ENCODE measurements around the gene LAPTM5. TPM values are rescaled to one million over a fixed set of nuclear protein-coding genes. Genes with fewer than 3 reads are reported as not detected.

The LAPTM5 gene
- polyA plus RNA-seq, 1 donor: 13.9 TPM

DNA sequence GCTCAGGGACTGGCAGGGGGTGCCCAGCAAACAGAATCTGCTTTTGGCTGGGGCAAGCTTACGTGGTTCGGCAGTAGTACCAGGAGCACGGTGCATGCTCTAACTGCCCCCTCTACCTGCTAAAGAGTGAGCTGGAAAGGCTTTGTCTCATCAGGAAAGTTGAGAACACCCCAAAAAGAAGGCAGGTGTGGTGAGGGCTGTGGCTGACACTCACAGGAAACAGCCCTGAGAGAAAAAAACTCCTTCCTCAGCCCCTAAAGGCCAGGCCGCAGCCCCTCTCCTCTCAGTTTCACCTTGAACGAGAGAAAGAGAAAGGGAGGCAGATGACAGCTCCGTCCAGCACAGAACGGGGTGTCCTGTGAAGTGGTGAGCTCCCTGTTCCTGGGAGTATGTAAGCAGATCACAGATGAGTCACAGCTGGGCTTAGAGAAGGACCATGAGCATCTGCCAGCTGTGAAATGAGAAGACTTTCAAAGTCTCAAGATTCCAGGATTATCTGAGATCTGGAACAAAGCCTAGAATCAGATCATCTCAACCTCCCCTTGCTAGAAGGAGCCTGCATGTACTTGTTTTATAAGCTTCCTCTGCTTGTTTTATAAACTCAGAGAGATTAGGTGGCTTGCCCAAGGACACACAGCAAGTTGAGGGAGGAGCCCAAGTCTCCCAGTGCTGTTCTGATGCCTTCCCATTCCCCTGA, 13.4 kb downstream of the LAPTM5 start:
- DNase-seq (ENCODE audit: low read depth): no peak

DNA sequence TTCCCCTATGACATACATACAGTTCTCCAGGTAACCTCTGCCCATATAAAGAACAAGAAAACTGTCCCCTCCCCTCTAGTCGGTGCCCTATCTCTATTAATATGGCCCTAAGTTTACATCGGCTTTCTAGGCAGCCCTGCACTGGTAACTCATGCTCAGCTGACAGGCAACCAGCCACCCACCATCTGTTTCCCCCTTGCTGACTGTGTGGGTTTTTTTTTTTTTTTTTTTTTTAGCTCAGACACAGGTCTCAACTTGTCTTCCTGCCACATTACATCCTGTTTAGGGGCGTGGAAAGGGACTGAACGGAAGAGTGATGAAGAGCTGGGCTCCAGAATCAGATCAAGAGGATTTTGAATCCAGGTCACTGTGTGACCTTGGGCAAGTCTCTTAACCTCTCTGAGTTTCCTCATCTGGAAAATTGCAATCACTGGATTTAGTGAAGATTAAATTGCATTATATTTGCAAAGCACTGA, 14.0 kb downstream of the LAPTM5 start:
- DNase-seq (ENCODE audit: low read depth): no peak

DNA sequence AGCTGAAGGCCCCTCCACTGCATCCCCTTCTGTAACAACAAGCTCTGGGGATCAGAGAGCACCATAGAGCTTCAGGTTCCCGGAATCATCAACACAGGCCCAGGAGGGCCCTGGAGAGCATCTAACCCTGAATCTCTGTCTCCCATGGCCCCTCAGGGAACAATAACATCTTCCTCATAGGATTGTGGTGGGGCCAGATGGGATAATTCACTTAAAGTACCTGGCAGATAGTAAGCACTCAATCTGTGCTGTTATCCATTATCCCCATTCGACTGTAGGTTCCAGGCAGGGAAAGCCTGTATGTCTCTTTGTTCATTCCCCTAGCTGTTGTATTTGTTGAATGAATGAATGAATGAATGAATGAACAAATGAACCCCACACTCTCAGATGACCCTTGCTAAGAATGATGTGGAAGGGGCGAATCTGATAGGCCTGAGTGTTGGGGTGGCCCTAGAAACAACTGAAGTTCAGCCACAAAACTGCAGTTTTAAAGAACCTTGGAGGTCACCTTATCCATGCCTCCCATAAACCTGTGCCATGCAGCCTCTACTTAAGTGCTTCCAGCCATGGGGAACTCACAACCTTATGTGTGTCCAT, 14.5 kb downstream of the LAPTM5 start:
- no peak for DNase-seq (ENCODE audit: low read depth)

DNA sequence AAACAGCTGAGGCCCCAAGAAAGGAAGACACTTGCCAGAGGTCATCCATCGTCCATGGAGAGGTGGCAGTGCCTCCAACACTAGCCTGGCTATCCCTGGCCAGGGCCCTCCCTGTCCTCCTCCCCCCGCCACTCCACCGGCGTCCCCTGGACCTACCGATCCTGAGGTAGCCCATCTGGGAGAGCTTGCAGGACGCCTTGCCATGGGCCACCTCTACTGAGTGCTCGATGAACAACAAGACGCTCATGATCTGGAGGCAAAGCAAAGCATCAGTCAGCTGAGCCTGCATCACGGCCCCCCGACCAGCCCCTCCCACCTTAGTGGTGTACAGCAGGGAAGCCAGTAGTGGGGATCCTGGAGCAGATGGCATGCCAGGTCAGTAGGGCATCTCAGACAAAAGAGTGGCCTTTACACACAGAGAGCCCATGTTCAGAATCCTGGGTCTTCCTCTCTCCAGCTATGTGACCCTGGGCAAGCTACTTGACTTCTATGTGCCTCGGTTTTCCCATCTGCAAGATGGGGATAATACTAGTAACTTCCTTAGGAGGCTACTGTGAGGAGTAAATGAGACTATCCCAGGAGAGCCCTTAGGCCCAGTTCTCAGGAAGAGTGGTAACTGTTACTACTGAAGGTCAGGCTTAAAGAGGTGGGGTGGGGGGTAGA, 15.1 kb downstream of the LAPTM5 start:
- no peak for DNase-seq (ENCODE audit: low read depth)

DNA sequence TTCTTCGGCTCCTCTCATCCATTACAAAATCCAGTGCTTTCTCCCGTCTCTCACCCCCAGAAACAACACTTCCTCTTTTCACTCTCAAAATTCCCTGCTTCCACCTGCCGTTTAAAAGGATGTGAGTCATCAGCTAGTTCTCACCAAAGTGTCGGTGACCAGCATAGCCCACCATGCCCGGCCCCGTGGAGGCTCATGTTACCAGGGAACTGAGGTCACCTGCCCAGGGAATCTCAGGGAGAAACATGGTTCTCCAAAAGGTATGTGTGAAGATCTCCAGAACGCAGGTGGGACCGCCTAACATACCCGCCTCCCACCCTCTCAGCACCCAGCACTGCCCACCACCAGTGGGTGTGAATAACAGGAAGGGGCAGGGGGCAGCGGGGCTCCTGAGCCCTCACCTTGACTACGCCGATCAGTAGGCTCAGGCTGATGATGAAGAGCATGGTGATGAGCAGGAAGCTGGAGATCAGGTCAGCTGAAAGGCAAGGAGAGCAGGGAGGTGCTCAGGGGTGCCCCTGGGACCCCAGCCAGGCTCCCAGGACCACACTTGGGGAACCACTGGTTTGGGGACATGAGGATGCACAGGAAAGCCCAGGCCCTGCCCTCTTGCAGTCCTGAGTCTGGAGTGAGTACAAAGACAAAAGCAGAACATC, 16.2 kb downstream of the LAPTM5 start:
- no peak for DNase-seq (ENCODE audit: low read depth)

DNA sequence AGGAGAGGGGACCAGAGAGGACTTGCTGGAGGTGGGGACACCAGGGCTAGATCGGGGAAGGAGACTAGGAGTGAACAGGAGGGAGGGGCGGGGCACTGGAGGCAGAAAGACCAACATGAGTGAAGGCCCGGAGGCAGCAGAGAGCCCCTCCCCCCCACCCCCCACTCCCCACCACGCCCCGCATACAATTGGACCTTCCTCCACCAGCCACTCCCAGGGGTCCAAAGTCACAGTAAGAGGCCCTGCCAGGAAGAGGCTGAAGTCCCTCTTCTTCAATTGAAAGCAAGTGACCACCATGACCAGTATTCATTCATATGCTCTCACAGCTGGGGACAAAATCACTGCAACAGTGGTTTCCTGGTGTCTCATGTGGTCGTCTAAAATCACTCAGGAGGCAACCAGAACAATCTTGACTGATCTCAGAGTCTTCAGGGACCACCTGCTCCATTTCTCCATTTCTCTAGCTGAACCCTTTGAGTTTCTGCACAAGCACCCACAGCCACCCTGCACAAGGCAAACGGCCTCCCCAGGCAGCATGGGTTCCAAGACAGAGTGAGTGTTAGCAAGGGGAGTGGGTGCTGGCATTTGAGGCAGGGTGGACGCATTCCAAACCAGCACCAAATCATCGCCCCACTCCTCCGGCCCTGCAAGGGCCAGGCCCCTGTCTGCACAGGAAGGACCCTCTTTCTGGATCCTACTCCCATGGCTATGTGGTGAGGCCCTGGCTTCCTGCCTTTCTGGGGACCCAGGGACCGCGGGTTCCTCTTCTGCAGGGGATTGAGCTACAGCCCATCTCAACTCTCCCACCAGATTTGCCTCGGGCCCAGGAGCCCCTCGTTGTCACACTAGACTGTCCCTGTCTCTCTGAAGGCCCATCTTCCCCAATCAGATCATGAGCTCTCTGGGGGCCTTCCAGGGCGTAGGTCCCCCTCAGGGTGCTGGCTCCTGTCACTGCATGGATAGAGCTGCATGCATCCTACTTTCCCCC, 17.0 kb downstream of the LAPTM5 start:
- DNase-seq (ENCODE audit: low read depth): no peak

DNA sequence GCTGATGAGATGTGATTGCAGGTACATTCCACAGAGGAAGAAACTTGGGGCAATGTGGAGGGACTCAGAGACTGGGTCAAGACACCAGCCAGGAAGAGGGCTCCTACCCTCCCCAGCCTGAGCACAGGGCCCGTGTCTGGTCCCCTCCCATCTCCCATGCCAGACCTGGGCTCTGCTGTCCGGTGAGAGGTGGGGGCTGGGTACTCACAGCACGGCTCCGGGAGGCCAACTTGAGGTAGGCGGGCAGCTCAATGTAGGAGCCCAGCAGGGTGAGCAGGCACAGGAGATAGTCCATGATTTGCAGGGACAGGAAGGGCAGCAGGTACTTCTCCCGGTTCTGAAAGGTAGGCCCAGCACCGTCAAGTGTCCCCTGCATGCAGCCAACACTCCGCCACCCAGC, 18.0 kb downstream of the LAPTM5 start:
- DNase-seq (ENCODE audit: low read depth): no peak

DNA sequence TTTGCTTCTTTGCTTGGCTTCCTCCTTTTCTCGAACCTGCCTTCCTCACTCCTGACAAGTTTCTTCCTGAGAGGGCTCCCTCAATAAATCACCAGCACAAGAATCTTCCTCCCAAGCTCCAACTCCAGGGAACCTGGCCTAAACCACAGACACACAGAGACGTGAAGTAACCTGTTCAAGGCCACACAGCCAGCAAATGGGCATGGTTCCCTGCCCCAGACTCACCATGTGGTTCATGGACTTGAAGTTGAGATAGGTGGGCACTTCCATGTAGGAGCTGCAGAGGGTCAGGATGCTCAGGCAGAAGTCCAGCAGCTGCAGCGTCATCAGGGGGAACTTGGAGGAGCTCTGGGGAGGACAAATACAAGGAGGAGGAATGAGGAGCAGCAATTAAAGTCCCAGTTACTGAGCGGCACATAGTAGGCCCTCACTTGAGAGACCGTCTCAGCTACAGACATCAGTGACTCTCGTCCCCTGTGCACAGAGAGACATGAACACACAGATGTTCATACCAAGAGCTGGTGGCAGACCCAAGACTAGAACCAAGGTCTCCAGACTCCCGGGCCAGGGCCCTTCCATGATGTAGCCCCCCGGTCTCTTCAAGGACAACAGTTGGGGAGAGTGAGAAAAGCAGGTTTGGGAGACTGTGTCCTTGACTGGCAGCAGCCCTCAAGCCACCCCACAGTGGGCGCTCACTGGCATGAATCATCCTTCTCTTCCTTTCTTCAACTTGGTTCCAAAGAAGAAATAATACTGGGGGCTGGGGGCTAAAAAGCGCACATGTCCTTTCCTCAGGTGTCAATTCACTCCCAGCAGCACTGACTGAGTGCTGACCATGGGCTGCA, 18.6 kb downstream of the LAPTM5 start:
- no peak for DNase-seq (ENCODE audit: low read depth)

DNA sequence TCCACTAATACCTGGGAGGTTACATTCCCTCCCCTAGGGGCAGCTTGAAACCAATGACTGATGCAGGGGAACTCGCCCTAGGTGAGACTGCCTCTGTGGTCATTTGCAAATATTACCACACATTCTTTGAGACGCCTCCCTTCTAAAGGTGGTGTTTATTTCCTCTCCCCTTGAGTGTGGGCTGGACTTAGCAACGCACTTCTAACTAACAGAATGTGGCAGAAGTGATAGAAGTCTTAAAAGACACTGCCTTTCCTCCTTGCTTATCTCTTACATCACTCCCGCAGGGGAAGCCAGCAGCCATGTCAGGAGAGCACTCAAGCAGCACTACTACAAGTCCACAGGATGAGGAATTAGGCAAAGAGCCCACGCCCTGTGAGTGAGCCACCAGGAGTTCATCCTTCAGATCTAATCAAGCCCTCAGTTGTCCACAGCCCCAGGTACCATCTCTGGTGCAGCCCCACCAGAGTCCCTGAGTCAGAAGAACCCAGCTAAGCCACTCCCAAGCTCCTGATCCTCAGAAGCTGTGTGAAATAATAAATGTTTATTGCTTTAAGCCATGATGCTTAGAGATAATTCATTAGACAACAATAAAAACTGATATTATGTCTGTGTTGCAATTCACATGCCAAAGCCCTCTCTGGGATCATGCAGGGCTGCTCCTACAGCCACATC, 19.4 kb downstream of the LAPTM5 start:
- DNase-seq (ENCODE audit: low read depth): no peak

DNA sequence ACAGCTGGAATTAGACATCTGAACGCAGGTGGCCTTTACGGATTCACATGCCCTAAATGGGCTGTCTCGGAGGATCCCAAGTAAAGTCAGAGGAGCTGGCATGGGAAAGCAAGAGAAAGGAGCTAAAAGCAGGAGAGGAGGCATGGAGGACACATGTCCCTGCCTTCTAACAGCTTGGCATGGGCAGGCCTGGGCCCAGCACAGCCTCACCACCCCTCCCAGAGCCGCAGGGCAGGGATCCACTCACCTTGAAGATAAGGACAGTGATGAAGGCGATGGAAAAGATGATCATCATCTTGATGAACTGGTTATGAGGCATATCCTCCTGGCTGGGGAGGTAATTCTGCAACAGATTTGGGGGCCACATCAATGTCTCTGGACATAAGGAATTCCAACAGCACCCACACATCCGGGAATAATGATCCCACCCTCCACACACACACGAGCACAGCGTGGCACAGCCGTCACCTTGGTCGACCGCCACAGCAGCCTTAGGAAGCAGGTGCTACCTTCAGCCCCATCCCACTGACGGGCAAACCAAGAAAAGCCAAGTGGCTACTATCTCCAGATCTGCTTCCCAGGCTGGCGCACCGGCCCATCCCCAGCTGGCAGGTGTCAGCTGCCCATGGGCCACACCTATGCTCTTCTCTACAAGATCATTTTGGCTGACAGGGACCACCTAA, 20.1 kb downstream of the LAPTM5 start:
- no peak for DNase-seq (ENCODE audit: low read depth)

DNA sequence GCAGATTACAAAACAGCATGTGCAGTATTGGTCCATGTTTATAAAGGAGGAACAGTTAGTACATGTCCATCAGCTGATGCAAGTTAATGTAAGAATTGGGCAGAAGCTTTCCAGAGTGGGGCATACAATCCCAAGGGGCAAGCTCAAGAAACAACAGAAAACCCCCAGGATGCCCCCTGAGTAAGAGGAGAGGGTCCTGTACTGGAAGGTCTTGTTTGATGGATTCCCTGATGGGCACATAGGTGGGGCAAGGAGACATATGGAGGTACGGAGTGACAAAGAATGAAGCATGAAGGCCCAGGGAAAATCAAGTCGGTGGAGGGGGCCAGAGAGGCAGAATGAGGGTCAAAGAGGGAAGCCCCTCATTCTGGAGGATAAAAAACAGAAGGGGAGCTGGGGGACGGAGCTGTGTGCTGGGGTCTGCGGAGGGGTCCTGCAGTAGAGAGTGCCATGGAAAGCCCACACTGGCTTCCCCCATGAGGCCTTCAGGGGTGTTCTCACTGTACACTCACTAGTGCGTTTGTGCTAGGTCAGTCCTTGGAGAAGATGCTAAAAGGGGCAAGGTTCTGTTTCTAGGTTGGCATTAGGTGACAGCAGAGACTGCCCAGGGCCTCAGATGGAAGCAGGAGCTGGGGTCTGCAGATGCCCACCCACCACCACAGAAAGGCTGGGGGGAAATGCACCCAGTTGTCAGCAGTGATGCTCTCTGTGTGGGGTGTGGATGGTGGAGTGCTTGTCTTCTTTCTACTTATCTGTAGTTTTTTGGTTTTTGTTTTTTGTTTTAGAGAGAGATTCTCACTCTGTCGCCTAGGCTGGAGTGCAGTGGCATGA, 21.7 kb downstream of the LAPTM5 start:
- DNase-seq (ENCODE audit: low read depth): no peak

DNA sequence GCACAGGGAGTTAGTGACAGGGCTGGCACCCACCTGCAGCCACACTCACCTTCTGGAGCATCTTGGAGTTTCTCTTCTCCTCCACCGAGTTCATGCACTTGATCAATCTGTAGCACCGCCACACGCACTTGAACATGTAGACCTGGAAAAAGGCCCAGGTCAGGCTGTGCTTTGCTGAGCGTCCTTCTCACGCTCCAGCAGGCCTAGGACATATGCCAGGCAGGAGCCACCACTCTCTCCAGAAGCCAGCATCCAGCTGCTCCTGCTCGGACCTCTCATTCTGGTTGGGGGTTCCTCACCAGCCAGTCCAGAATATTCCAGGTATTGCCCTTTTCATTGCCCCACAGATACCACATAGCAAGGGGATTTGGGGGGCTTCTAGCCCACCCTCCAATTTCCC, 22.4 kb downstream of the LAPTM5 start:
- no peak for DNase-seq (ENCODE audit: low read depth)

DNA sequence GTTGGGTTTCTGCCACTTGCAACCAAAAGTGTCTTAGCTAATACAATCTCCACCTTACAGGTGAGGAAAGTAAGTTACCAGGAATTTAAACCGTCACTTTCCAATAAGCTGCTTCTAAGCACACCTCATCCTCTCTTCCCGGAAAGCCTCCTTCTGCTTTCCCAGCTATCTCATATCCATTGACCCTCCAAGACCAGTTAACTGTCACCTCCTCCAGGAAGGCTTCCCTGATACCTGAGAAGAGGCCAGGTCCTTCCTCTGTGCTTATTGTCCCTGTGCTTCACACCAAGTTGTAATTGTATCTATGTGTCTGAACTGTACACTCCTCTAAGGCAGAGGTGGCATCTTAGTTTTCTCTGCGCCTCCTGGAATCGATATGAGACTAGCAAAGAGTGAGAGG, 23.0 kb downstream of the LAPTM5 start:
- no peak for DNase-seq (ENCODE audit: low read depth)

DNA sequence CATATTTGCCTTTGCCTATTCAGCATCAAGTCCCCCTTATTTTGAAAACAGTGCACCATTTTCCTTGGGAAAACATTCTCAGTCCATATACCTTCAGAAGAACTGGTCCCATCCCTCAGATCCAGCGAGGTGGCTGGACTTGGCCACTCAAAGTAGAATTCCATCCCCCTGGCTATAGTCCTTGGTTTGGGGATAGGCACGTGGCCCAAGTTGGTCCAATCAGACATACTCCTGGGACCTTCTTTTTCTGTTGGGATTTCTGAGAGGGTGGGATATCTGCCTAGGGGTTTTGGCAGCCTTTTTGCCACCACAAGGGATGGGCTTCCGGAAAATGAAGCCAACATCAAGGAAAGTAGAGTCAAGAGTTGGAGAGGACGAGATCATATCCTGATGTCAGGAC, 23.5 kb downstream of the LAPTM5 start:
- DNase-seq (ENCODE audit: low read depth): no peak

DNA sequence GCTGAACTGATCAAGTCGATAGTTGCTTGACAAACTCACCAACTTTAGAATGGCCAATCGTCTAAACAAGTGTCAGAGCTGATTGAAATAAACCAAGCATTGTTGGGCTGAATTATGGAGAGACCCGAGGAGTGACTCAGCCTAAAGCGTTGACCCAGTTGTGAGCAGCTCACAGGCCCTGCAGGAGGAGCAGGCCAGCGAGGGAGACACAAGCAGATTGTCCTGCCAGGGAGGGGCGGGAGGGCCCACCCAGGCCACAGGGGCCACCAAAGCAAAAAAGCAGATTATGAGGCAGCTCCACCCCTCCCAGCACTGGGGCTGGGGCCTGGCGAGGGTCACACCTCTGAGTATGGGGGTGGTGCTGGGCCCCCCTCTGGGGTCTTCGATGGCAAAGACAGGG, 24.1 kb downstream of the LAPTM5 start:
- DNase-seq (ENCODE audit: low read depth): no peak

DNA sequence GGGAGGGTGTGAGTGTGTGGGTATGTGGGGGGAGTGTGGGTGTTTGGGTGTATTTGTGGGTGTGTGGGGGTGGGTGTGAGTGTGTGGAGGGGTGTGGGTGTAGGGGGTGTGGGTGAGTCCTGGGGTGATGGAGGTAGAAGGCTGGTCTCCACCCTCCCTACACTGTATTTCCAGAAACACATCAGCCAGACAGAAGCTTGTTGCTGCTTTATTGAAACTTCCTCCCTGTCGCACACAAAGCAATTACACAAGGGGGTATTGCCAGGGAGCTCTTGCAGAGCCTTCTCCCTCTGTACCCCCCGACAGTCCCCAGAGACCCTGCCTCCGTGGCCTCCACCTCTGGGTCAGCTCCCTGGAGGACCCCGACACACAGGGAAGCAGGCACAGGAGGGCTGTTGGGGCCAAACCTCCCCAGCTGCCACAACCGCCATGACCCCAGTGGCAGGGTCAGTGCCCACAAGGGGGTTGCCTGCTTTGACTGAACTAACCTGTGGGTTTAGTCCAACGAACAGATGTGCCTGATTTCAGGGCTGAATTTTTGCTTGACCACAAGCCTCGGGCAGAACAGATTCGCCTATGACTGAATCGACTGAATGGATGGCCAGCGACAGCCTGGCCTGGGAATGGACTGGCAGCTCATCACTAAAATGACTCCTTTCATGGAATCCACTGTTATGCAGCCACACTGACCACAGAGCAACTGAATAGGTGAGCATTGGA, 25.1 kb downstream of the LAPTM5 start:
- no peak for DNase-seq (ENCODE audit: low read depth)

DNA sequence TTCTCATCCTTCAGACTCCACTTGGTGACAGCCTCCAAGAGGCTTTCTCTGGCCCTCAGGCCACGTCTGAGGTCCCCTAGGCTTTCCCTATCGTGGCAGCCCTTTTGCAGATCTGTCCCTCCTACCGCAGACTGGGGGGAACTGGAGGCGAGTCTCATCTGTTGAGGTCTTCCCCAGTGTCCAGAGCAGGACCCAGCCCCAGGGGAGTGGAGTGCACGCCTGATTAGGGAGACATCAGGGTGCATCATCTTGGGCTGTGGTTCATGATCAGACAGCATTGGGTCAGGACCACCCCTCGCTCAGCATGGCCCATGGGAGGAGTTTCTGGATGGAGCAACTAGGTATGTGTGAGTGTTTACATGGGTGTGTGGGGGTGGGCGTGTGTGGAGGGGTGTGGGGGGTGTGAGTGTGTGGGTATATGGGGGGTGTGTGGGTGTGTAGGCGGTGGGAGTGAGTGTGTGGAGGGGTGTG, 25.7 kb downstream of the LAPTM5 start:
- no peak for DNase-seq (ENCODE audit: low read depth)

Measured in forelimb muscle (tissue), 1 donor.